Epithelial cell of proximal tubule (primary cell): Measurements from ENCODE around the gene ZMAT5. TPM values are rescaled to one million over a fixed set of nuclear protein-coding genes. Genes with fewer than 3 reads are reported as not detected.

Source experiments
- DNase-seq: peaks from one replicate; pipeline ENCODE4 v3.0.0-alpha.2; 2011; ENCODE audit warnings: low read depth
- H3K4me3 ChIP-seq: 2 replicates; pipeline ENCODE4 v1.5.1; 2011; ENCODE audit warnings: low read depth, mild to moderate bottlenecking, low read length
- total RNA-seq: library from RNA; depleted of rRNA; stranded (reverse); fragments of >200 nt; gene quantifications from 2 replicates; pipeline ENCODE4 v1.2.3, GENCODE V29; 2015
- TF ChIP-seq, protein P1 (sequence below): conservative IDR thresholded peaks from 2 replicates; pipeline ENCODE4 v1.5.1; 2012; ENCODE audit warnings: low read depth, mild to moderate bottlenecking, low read length

ZMAT5 gene
- total RNA-seq, 1 donor from 2014 or later, result 24.8 TPM

DNA sequence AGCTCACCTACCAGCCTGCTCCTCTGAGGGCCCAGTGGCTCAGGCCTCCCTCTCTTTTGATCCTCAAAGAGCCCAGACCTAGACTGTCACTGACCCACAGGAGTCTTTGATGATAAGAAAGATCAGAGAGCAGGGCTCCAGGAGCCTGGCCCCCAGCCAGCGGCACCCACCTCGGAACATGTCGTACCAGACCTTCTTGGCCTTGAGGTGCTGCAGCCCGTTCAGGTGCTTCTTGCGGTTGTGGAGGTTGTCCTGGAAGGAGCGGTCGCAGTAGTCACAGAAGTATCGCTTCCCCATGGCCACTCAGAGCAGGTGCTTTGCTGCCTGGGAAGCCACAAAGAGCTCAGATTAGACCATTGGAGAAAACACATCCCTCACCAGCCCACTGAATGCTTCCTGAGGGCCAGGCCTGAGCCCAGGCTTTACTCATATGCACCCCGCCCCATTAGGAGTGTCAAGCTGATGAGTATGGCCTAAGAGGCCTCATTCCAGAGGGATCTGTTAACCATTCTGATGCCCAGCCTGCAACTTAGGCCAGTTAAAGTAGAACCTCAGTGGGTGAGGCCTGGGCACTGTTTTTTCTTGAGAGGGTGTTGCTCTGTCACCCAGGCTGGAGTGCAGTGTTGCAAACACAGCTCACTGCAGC, 18.4 kb downstream of the ZMAT5 start:
- no peak overlapping the region for H3K4me3 ChIP-seq
- TF ChIP-seq, protein P1, sequence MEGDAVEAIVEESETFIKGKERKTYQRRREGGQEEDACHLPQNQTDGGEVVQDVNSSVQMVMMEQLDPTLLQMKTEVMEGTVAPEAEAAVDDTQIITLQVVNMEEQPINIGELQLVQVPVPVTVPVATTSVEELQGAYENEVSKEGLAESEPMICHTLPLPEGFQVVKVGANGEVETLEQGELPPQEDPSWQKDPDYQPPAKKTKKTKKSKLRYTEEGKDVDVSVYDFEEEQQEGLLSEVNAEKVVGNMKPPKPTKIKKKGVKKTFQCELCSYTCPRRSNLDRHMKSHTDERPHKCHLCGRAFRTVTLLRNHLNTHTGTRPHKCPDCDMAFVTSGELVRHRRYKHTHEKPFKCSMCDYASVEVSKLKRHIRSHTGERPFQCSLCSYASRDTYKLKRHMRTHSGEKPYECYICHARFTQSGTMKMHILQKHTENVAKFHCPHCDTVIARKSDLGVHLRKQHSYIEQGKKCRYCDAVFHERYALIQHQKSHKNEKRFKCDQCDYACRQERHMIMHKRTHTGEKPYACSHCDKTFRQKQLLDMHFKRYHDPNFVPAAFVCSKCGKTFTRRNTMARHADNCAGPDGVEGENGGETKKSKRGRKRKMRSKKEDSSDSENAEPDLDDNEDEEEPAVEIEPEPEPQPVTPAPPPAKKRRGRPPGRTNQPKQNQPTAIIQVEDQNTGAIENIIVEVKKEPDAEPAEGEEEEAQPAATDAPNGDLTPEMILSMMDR, result no peak
- DNase-seq, result no peak

DNA sequence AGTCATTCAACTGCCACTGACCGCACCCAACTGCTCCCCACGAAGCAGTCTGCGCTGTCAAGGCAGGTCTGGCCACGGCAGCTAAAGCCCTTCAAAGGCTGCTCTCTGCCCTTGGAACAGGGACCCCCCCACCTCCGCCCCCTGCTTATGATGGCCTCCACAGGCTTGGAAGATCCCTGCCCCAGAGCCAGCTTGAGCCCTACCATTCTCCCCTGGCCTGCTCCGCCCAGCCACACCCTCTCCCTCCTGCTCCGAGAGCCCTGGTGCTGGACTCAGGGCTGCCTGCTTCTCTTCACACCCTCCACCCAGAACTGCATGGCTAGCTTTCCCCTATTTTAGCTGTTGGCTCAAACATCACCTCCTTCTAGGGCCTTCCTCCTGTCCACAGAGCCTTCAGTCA, 19.0 kb downstream of the ZMAT5 start:
- no peak overlapping the region for H3K4me3 ChIP-seq
- TF ChIP-seq, protein P1, result no peak
- no peak for DNase-seq

DNA sequence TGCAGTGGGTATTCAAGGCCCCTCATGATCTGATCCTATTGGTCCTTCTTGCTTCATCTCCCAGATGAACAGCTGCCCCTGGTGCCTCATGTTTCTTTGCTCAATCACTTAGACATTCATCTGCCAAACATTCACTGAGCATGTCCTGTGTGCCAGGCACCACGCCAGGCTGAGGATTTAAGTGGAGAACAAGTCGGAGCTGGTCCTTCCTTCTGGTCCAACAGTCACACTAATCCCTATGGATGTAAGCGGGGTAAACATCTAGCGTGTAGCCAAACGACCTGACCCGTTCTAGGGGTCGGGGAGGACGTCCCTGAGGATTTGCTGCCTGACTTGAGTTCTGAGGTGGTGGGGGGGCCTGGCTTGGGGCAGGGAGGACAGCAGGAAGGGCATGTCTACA, 21.9 kb downstream of the ZMAT5 start:
- no peak overlapping the region for H3K4me3 ChIP-seq
- no peak for DNase-seq

DNA sequence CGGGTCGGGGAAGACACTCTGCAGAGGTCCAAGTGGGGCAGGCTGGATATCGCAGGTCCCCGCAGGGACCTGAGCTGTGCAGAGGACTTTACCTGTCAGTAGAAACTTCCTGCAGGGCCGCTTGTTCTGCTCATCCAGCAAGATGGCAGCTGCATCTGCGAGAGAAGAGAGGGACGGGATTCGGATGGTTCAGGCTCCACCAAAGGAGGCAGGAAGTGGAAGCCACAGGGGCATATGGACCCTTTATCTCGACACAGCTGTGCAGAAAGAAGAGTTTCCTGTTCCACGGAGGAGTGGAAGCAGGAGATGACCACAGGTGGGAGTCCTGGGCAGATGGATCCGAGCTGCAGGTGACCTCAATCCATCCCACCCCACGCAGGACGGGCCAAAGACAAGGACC, 24.5 kb downstream of the ZMAT5 start:
- H3K4me3 ChIP-seq, result no peak overlapping the region
- no peak for DNase-seq
- TF ChIP-seq, protein P1, result no peak

More for the DNA sequence above, 21.9 kb downstream of the ZMAT5 start:
- TF ChIP-seq, protein P1, result no peak

DNA sequence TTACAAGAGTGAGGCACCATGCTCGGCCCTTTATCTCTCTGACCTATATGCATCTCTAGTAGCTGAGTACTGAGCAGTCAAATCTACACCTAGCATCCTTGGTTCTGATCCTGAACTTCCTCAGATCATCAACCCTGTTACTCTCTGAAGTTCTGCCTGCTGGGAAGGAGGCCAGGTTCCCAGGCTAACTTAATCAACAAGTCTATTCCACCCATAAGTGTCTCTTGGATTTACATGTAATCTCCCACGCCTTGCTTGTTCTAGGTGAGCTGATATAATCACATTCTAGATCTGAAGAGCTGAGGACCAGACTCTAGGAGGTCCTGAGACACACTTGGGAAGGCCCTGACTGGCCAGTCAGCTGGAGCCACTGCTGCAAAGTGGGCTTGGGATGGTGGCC, 24.9 kb downstream of the ZMAT5 start:
- TF ChIP-seq, protein P1, result no peak
- DNase-seq, result no peak
- no peak overlapping the region for H3K4me3 ChIP-seq

DNA sequence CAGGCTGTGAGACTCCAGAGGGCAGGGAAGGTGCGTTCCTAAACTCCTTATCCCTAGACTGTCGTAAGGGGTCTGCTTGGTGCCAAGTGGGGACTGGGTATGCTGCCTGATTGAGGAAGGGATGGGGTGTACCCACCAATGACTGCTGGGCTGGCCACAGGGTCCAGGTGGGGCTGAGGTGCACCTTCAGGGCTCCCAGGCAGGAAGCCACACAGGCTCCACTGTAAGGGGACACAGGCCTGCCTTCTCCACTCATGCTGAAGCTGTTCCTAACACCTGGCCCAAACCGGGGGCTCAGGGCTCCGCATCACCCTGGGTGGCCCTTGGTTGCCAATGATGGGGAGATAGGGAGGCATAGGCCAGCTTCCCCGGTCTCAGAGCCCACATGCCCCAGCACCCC, 26.6 kb downstream of the ZMAT5 start:
- TF ChIP-seq, protein P1, result no peak
- no peak for DNase-seq
- no peak overlapping the region for H3K4me3 ChIP-seq

DNA sequence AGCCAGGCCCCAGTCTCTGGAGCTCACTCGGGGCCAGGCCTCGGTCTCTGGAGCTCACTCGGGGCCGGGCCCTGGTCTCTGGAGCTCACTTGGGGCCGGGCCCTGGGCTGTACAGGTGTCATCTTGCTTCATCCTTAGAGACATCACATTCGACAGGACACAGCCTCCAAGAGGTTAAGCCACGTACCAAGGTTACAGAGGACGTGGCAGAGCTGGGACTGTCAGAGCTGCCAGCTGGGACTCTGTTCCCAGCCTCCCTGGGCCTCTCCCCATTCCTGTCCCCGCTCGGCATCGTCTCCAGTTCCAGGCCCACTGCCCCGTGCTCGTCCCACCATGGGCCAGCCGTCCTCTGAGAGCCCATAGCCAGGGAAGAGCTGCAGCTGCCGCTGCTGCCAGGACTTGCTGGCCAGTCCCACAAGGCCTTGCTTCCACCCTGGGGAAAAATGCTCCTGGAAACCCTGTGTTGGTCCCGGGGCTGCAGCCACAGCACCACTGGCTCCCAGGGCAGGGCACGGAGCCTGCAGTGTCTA, 27.4 kb downstream of the ZMAT5 start:
- TF ChIP-seq, protein P1, result no peak
- DNase-seq, result no peak
- no peak overlapping the region for H3K4me3 ChIP-seq
